CD4-positive, alpha-beta T cell treated with Interleukin-4 for 1 hour (primary cell): ENCODE results near the gene CSGALNACT2.
"Not testable (repeated sequence)": the region's sequence is repeated elsewhere in the genome, so short reads cannot be mapped to it uniquely, and the experiment has no call there.

Experiments used
- DNase-seq, 2 donors: peaks; one replicate each; pipeline ENCODE4 v3.0.0-alpha.2; 2020 to 2022

Gene CSGALNACT2

GRCh38 chr10:43218206-43218950 is 80.1 kb downstream of the CSGALNACT2 start:
- DNase-seq = no peak

DNA sequence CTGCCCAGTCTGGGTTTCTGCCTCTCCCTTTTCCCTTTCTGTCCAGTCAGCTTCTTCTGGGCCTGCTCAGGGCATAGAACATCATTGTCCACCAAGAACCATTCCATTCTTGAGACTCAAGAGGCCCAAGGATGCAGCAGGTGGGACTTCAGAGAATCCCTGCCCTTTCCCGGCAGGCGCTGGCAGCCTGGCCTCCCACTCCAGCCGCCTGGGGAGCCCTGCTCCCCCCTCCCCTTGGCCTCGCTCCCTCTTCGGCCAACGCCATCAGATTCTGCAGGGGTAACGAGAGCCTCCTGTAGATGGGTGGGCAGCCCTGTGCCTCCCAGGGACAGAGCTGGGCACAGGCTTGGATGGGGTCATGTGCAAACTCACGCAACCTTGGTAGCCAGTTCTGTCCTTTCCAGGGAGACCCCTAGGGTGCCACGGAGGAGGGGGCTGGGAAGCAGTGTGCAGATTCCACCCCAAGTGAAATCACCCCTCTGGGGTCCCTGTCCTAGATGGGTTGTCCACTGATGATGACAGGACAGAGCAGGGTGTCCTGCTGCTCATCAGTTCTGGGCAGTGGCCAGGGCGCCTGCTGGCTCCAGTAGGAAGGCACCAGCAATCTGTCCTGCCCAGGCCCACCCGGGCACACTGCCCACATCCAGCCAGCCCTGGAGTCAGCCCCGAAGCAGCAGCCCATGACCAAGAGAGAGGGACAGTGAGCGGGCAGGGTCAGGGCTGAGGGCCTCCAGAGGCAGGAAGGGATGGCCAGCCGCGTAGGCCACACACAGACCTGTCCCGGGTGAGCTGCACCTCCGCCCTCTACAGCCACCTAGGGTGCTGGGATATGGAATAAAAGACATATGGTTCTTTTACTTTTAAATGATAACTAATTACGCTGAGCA is 80.9 kb downstream of the CSGALNACT2 start:
- no peak for DNase-seq

GRCh38 chr10:43219848-43220247 is 81.6 kb downstream of the CSGALNACT2 start:
- DNase-seq = no peak

DNA sequence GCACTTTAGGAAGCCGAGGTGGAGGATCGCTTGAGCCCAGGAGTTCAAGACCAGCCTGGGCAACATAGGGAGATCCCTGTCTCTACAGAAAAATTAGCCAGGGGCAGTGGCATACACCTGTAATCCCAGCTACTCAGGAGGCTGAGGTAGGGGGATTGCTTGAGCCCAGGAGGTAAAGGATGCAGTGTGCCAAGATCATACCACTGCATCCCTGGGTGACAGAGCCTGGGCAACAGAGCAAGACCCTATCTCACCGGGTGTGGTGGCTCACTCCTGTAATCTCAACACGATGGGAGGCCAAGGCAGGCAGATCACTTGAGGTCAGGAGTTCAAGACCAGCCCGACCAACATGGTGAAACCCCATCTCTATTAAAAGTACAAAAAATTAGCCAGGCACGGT is 82.0 kb downstream of the CSGALNACT2 start:
- not testable (repeated sequence) for DNase-seq

DNA sequence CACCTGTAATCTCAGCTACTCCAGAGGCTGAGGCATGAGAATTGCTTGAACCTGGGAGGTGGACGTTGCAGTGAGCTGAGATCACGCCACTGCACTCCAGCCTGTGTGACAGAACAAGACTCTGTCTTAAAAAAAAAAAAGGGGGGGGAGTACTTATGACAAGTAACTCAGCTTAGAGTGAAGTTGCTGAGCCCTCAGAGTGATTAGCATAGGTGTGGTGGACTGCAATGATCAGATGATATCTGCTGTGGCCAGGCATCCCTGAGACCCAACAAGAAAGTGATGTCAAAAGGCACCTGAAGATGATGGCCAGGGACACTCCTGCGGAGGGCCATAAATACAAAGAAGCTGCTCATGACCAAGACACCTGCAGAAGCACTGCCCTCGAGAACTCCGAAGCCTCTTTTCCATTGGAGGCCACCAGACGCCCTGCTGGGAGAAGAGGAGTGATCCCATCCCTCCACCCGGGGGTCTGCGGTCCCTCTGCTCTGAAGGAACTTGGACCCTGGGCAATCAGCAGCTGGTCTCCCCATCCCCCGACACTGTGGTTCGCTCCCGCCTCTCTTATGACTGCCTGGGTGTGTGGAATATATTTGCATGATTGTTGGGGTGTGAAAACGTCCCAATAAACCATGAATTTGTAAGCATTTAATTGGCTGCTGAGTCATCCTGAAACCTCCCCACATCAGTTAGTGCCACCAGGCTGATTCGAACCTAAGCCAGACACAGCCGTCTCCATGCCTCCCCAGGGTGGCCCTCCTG is 82.6 kb downstream of the CSGALNACT2 start:
- DNase-seq = no peak

GRCh38 chr10:43221419-43222209 is 83.4 kb downstream of the CSGALNACT2 start:
- no peak for DNase-seq

DNA sequence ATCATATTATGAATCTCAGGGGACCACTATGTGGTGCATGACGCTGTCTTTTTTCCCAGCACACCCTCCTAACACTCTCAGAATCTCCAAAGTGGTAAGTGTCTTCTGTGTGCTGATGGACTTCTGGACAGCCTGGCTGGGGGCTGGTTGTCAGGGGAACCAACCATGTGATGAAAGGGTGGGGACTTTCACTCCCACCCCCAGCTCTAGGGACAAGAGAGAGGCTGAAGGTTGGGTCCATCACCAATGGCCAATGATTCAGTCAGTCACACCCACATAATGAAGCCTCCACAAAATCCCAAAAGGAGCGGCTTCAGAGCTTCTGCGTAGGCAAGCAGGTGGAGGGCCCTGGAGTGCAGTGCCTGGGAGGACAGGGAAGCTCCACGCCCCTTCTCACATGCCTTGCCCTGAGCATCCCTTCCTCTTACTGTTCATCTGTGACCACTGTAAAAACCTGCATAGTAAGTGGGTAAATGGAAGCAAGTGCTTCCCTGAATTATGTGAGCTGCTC is 84.0 kb downstream of the CSGALNACT2 start:
- no peak for DNase-seq

GRCh38 chr10:43223056-43223455 is 84.8 kb downstream of the CSGALNACT2 start:
- DNase-seq = no peak

DNA sequence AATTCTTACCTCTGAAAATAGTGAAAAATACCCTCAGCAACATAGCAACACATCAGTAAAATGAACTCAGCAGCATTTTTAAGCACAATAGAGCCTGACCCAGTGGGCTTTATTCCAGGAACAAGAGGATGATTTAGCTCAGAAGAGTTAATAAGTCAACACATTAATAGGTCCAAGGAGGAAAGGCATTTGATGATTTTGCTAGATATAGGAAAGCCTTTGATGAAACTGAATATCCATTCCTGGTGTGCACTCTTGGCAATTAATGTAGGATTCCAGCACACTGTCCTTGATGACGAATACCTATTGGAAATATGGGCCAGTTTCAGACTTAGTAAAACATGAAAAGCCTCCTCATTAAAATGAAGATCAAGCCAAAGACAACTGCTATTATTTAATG is 86.1 kb downstream of the CSGALNACT2 start:
- DNase-seq = no peak

- DNase-seq = no peak
These were observed 87.0 kb downstream of the CSGALNACT2 start for GRCh38 chr10:43225004-43225786.

GRCh38 chr10:43225787-43226153 is 87.5 kb downstream of the CSGALNACT2 start:
- peak; percentile 49 to 52 for DNase-seq

DNA sequence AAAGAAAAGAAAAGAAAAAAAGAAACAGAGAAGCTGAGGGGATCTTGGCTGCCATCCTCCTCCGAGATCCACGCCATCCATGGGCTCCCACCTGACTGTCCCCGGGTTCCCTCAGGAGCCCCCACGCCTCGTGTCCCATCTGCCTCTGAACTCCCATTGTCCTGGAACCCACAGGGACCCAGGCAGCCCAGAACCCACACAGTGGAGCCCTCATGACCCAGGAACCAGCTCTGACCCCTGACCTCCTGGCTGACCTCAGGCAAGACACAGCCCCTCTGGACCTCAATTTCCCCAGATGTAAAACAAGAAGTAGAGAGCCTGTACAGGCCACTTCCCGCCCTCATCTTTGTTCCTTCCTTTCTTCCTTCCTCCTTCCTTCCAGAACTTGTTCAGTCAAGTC is 88.2 kb downstream of the CSGALNACT2 start:
- DNase-seq = no peak

DNA sequence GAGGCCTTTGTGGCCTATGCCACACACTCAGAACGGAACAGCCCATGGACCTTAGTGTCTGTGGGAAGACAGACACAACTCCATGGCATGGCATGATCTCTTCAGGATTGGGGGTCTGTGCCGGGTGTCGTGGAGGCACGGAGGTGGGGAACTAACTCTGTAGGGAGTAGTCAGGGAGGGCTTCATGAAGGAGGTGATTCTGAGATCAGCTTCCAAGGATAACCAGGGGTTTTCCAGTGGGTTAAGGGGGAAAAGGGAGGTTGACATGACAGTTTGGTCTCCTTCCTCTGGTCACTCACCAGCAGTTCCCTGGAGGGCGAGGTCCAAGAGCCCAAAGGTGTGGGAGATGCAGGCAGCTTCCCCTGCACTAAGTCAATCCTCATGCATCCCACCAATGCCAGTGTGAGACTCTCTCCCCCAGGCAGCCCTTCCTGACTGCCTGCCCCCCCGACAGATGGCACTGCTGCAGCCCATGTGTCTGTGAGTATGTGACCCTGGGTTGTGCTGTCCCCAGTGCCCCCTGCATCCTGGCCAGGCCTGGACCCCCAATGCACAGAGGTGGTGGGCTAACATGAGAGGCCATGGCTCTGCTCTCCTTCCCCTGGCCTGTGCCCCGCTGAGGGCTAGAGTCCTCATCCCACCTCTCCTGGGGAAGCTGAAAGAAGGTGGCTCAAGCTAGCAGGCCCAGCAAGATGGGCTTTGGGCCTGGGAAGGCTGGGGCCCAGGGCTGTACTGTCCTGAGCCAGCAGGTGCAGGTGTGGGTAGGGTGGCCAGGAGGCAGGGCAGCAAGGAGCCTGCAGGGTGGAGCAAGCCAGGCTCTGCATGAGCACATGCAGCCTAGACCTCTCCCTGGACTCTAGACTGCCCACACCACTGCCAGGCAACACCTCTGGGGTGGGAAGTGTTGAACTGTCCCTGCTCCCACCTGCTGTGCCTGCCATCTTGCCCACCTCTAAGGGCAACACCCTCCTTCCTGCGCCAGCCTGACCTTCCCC is 88.9 kb downstream of the CSGALNACT2 start:
- peak in 1 of 2 donors; percentile 6 for DNase-seq

DNA sequence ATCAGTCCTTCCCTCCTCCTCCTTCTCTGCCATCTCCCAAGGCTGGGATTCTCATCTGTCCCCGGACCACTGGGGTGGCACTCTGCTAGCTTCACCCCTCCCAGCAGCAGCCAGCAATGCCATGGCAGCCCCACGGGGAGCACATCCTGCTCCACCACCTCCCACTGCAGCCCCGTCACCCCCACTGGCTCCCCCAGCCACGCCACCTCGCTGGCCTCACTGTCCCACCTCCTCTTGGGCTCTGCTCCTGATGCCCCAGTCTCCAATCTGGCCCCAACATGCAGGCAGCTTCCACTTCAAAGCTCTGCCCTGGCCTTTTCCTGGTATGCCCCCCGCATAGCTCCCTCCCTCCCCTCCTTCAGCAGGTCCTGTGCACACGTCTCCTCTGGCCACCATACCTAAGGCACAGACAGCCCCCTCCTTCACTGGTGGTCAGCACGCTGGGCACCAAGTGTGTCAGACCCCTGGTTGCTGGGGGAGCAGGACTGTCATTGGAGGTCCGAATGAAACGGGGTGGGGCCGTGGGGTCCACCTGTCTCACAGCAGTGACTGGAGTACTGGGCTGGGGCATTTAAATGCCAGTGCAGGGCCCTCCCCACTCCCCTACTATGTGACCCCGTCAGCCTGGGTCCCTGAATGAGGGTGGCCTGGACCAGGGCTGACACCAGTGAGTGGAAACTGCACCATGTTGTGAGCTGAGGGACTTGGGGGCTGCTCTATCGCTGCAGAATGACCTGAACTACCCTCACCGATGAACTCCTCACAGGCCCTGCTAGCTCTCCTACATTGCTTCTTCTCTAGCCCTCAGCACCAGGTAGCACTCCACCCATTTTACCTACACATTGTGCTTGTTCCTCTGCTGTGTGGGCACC is 89.9 kb downstream of the CSGALNACT2 start:
- DNase-seq = peak in 1 of 2 donors; percentile 8

DNA sequence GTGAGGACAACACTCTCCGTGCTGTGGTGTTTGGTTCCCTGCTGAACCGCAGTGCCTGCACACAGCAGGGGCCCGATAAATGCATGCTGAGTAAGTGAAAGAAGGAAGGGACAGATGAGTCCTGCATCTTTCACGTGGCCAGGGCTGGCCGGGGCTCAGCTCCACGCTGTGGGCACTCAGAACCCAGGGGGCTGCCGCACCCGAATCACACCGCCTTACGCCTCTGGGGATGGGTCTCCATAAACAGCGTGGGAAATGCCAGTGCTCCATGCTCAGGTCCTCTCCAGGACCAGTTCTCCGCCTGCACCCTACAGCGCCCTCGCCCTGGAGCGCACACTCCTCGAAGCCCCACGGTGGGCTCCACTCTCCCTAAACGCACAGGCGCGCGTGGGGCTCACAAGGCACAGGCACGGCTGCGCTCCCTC is 90.5 kb downstream of the CSGALNACT2 start:
- no peak for DNase-seq

DNA sequence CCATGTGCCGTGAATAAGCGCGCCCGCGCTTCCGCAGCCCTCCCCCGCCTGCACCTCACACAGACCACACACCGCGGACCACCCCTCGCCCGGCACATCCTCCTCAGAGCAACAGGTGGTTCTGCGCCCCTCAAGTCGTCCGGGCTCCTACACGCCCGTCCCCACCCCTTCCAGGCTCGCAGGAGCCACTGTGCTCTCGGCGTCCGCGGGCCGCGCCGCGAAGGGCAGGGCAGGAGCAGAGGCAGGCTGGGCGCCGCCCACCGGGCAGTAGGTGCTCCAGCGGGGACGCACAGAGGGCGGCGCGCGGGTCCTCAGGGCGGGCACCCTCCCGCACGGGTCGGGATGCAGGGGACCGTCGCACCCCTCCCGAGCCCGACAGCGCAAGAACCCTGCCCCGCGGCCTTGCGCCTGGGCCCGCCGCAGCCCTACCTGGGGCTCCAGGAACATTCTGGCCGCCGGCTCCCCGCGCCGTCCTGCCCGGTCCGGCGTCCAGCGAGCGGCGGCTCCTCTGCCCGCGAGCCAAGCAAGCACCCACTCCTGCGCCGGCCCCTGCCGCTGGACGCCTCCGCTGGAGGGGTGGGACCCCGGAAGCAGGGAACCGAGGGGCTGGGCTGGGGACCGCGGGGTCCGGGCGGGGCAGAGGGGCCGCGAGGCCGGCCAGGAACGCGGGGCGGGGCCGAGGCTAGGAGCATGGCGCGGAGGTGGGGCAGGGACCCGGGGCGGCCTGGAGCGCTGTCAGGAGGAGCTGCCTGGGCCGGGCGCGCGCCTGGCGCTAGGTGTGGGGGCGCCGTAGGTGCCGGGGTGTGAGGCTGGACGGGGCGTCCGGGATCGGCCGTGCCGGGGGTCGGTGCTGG is 91.2 kb downstream of the CSGALNACT2 start:
- peak; percentile 26 to 56 for DNase-seq

DNA sequence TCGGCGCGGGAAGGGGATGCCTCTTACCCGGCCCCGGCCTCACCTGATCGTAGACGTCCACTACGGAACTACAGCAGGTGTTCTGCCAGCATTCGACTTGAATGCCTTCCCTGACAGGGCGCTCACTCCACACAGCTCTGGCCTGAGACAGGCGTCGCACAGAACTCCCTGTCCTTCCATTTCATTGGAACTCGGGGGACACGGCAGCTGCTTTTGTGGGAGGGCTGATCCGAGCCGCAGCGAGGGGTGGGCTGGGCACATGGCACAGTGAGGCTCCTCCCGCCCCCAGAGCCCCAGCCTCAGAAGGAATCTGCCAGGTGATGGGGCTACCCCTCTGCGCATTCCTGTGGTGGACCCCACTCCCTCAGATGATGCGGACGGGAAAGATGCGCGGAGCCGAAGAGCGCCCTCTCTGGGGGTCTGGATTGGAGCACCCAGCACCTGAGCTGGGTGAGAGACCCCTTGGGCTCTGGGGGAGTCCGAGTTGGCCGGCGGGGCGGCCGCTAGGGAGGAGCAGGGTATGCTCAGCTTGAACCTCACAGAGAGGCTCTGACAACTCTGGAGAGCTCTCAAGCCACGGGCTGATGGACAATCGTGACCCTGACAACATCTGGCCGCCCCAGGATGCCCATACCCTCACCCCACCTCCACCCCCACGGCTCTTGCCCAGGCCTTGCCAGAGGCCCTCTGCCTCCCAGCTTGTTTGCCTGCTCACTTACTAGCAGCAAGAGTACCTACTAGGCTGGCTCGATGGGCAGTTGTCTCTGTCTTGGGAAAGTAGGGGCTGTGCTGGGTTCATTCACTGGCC is 92.1 kb downstream of the CSGALNACT2 start:
- DNase-seq = peak in 1 of 2 donors; percentile 10
